Activated CD4-positive, CD25-positive, alpha-beta regulatory T cell treated with anti-CD3 and anti-CD28 coated beads, Interleukin-2, amount 50 U/mL, for 72 hours (primary cell): ENCODE data around the gene CCNK.

ENCODE experiments used
- DNase-seq: peaks from one replicate; pipeline ENCODE4 v3.0.0; 2021

The CCNK gene

GRCh38 chr14:99508896-99509629 is 27.9 kb downstream of the CCNK start:
- no peak for DNase-seq

- no peak for DNase-seq
Measured at GRCh38 chr14:99509871-99510555, 28.8 kb downstream of the CCNK start.

- no peak for DNase-seq
Measured at GRCh38 chr14:99510556-99511139, 29.4 kb downstream of the CCNK start.

GRCh38 chr14:99511421-99512109 is 30.4 kb downstream of the CCNK start:
- no peak for DNase-seq

GRCh38 chr14:99512110-99512449 is 30.9 kb downstream of the CCNK start:
- no peak for DNase-seq

- DNase-seq = no peak
Measured at GRCh38 chr14:99512571-99513182, 31.5 kb downstream of the CCNK start.

- no peak for DNase-seq
Measured at GRCh38 chr14:99513183-99513694, 32.0 kb downstream of the CCNK start.

GRCh38 chr14:99513946-99514551 is 32.8 kb downstream of the CCNK start:
- no peak for DNase-seq

- DNase-seq = no peak
Measured at GRCh38 chr14:99514552-99515300, 33.5 kb downstream of the CCNK start.

GRCh38 chr14:99515301-99516155 is 34.3 kb downstream of the CCNK start:
- no peak for DNase-seq

- peak; percentile 27 for DNase-seq
Measured at GRCh38 chr14:99516156-99516870, 35.1 kb downstream of the CCNK start.

GRCh38 chr14:99516871-99517642 is 35.8 kb downstream of the CCNK start:
- no peak for DNase-seq

- no peak for DNase-seq
Measured at GRCh38 chr14:99517643-99518381, 36.6 kb downstream of the CCNK start.

GRCh38 chr14:99518441-99519346 is 37.5 kb downstream of the CCNK start:
- peak; percentile 93 for DNase-seq

GRCh38 chr14:99519347-99519881 is 38.2 kb downstream of the CCNK start:
- no peak for DNase-seq

GRCh38 chr14:99519931-99520421 is 38.8 kb downstream of the CCNK start:
- no peak for DNase-seq

- no peak for DNase-seq
Measured at GRCh38 chr14:99520571-99521081, 39.4 kb downstream of the CCNK start.
